ENCODE data around the gene ZNF74.

Gene ZNF74

GRCh38 chr22:20433191-20433590 is 39.2 kb downstream of the ZNF74 start:
- CTCF ChIA-PET = interaction anchor here (0.7 kb wide), 1 partner anchor 23 kb away, joined by 3 read pairs; no protein-coding TSS in a partner anchor
- Mint-ChIP-seq H3K27me3 (peaks cover 98% of the 10 kb centered on the region), H3K27ac (no peak overlapping the region), H3K36me3 (peaks cover 3% of the 10 kb centered on the region), H3K4me3 (no peak overlapping the region), H3K9me3 (no peaks in the 10 kb centered on the region), H3K4me1 (peaks cover 39% of the 10 kb centered on the region)
- no peak for DNase-seq

- DNase-seq = no peak
These were observed 39.8 kb downstream of the ZNF74 start for GRCh38 chr22:20433686-20434241.

GRCh38 chr22:20434264-20434751 is 40.4 kb downstream of the ZNF74 start:
- no peaks in the 10 kb centered on the region for H3K36me3 Mint-ChIP-seq
- DNase-seq = no peak
- no peak overlapping the region for H3K27ac Mint-ChIP-seq
- CTCF ChIA-PET = interaction anchor here (0.8 to 1.6 kb wide), 2 partner anchors 20 to 22 kb away, joined by 3 to 6 read pairs; no protein-coding TSS in a partner anchor
- no peaks in the 10 kb centered on the region for H3K9me3 Mint-ChIP-seq
- peaks cover 32% of the 10 kb centered on the region for H3K4me1 Mint-ChIP-seq
- H3K4me3 Mint-ChIP-seq = no peak overlapping the region
- peaks cover 98% of the 10 kb centered on the region for H3K27me3 Mint-ChIP-seq

More at GRCh38 chr22:20433686-20434241, 39.8 kb downstream of the ZNF74 start:
- peaks cover 98% of the 10 kb centered on the region for H3K27me3 Mint-ChIP-seq
- no peaks in the 10 kb centered on the region for H3K9me3 Mint-ChIP-seq
- H3K36me3 Mint-ChIP-seq = peaks cover 3% of the 10 kb centered on the region
- H3K4me1 Mint-ChIP-seq = peaks cover 37% of the 10 kb centered on the region
- no peak overlapping the region for H3K27ac Mint-ChIP-seq
- H3K4me3 Mint-ChIP-seq = no peak overlapping the region
- CTCF ChIA-PET = interaction anchor here (0.8 to 1.6 kb wide), 2 partner anchors 20 to 23 kb away, joined by 3 to 6 read pairs; no protein-coding TSS in a partner anchor

GRCh38 chr22:20434773-20435172 is 40.8 kb downstream of the ZNF74 start:
- H3K27ac Mint-ChIP-seq = no peak overlapping the region
- H3K4me1 Mint-ChIP-seq = peaks cover 30% of the 10 kb centered on the region
- no peak for DNase-seq
- no peaks in the 10 kb centered on the region for H3K9me3 Mint-ChIP-seq
- CTCF ChIA-PET = interaction anchor here (0.8 to 1.6 kb wide), 3 partner anchors 15 to 22 kb away, joined by 3 to 6 read pairs (median 5); no protein-coding TSS in a partner anchor
- no peaks in the 10 kb centered on the region for H3K36me3 Mint-ChIP-seq
- H3K4me3 Mint-ChIP-seq = no peak overlapping the region
- H3K27me3 Mint-ChIP-seq = peaks cover 98% of the 10 kb centered on the region

- CTCF ChIA-PET = interaction anchor here (0.8 to 1.6 kb wide), 4 partner anchors 16 to 21 kb away, joined by 3 to 6 read pairs (median 4); no protein-coding TSS in a partner anchor
- Mint-ChIP-seq H3K36me3 (peaks cover 3% of the 10 kb centered on the region), H3K4me1 (peaks cover 22% of the 10 kb centered on the region), H3K9me3 (no peaks in the 10 kb centered on the region), H3K27me3 (peaks cover 97% of the 10 kb centered on the region), H3K4me3 (no peak overlapping the region), H3K27ac (no peak overlapping the region)
- no peak for DNase-seq
These were observed 41.7 kb downstream of the ZNF74 start for GRCh38 chr22:20435436-20436306.

GRCh38 chr22:20436307-20436767 is 42.4 kb downstream of the ZNF74 start:
- peak overlapping the region; percentile 42 for H3K4me3 Mint-ChIP-seq
- H3K36me3 Mint-ChIP-seq = peaks cover 4% of the 10 kb centered on the region
- no peak overlapping the region for H3K27ac Mint-ChIP-seq
- peaks cover 90% of the 10 kb centered on the region for H3K27me3 Mint-ChIP-seq
- H3K9me3 Mint-ChIP-seq = no peaks in the 10 kb centered on the region
- no peak for DNase-seq
- peaks cover 18% of the 10 kb centered on the region for H3K4me1 Mint-ChIP-seq
- CTCF ChIA-PET = interaction anchor here (1.2 kb wide), 1 partner anchor 18 kb away, joined by 3 read pairs; no protein-coding TSS in a partner anchor

GRCh38 chr22:20436768-20437612 is 43.0 kb downstream of the ZNF74 start:
- Mint-ChIP-seq H3K36me3 (peaks cover 4% of the 10 kb centered on the region), H3K27ac (no peak overlapping the region), H3K27me3 (peaks cover 84% of the 10 kb centered on the region), H3K4me1 (peaks cover 15% of the 10 kb centered on the region), H3K9me3 (no peaks in the 10 kb centered on the region), H3K4me3 (peak overlapping the region; percentile 42)
- DNase-seq = no peak
- CTCF ChIA-PET = interaction anchor here (1.2 kb wide), 1 partner anchor 19 kb away, joined by 3 read pairs; no protein-coding TSS in a partner anchor

- CTCF ChIA-PET = no interaction called here
- H3K9me3 Mint-ChIP-seq = no peaks in the 10 kb centered on the region
- no peak for DNase-seq
- H3K4me3 Mint-ChIP-seq = peak within 1 kb of the TSS; percentile 42
- peaks cover 13% of the 10 kb centered on the region for H3K4me1 Mint-ChIP-seq
- H3K27me3 Mint-ChIP-seq = peaks cover 75% of the 10 kb centered on the region
- H3K36me3 Mint-ChIP-seq = peaks cover 11% of the 10 kb centered on the region
- H3K27ac Mint-ChIP-seq = peak within 1 kb of the TSS; percentile 43
These were observed 43.9 kb downstream of the ZNF74 start, which contains the start of gene SCARF2 for GRCh38 chr22:20437613-20438426. TSS of gene SCARF2 (minus strand) at chr22:20437825. CDS start at chr22:20437754, 71 bp downstream.

GRCh38 chr22:20438427-20438677 is 44.4 kb downstream of the ZNF74 start:
- Mint-ChIP-seq H3K27me3 (peaks cover 70% of the 10 kb centered on the region), H3K4me3 (no peak overlapping the region), H3K9me3 (no peaks in the 10 kb centered on the region)

GRCh38 chr22:20438678-20439492 is 44.9 kb downstream of the ZNF74 start:
- Mint-ChIP-seq H3K4me1 (peaks cover 13% of the 10 kb centered on the region), H3K27me3 (peaks cover 65% of the 10 kb centered on the region), H3K27ac (peak overlapping the region; percentile 43), H3K4me3 (no peak overlapping the region), H3K9me3 (no peaks in the 10 kb centered on the region), H3K36me3 (peaks cover 15% of the 10 kb centered on the region)
- no peak for DNase-seq
- CTCF ChIA-PET = no interaction called here

More at GRCh38 chr22:20438427-20438677, 44.4 kb downstream of the ZNF74 start:
- CTCF ChIA-PET = no interaction called here
- H3K4me1 Mint-ChIP-seq = peaks cover 13% of the 10 kb centered on the region
- peaks cover 15% of the 10 kb centered on the region for H3K36me3 Mint-ChIP-seq
- no peak for DNase-seq
- H3K27ac Mint-ChIP-seq = peak overlapping the region; percentile 43

- CTCF ChIA-PET = no interaction called here
- DNase-seq = no peak
- H3K4me1 Mint-ChIP-seq = peaks cover 13% of the 10 kb centered on the region
- H3K4me3 Mint-ChIP-seq = no peak overlapping the region
- peaks cover 58% of the 10 kb centered on the region for H3K27me3 Mint-ChIP-seq
- H3K27ac Mint-ChIP-seq = no peak overlapping the region
- no peaks in the 10 kb centered on the region for H3K9me3 Mint-ChIP-seq
- H3K36me3 Mint-ChIP-seq = peaks cover 21% of the 10 kb centered on the region
These were observed 45.6 kb downstream of the ZNF74 start for GRCh38 chr22:20439556-20439927.

- Mint-ChIP-seq H3K27ac (peak overlapping the region; percentile 19), H3K4me3 (no peak overlapping the region), H3K36me3 (peaks cover 23% of the 10 kb centered on the region), H3K9me3 (no peaks in the 10 kb centered on the region), H3K27me3 (peaks cover 53% of the 10 kb centered on the region), H3K4me1 (peaks cover 13% of the 10 kb centered on the region)
- DNase-seq = peak; percentile 18
- CTCF ChIA-PET = no interaction called here
These were observed 46.1 kb downstream of the ZNF74 start for GRCh38 chr22:20439928-20440575.
